Measurements from ENCODE around the gene PCDHGA8.
"Not testable (repeated sequence)": the region's sequence is repeated elsewhere in the genome, so short reads cannot be mapped to it uniquely, and the experiment has no call there.

Gene PCDHGA8

GRCh38 chr5:141371572-141372475 lies 20.6 kb upstream of the PCDHGA8 start:
- DNase-seq, result no peak

GRCh38 chr5:141373673-141374317 lies 18.6 kb upstream of the PCDHGA8 start, which contains the start of gene PCDHGA6:
Gene PCDHGA6 (plus strand): TSS chr5:141373891. CDS start chr5:141374084, 193 bp downstream.
- DNase-seq, result no peak

GRCh38 chr5:141374627-141375026 lies 17.8 kb upstream of the PCDHGA8 start:
- DNase-seq, result no peak

- DNase-seq, result not testable (repeated sequence)
These were observed 16.8 kb upstream of the PCDHGA8 start for GRCh38 chr5:141375444-141376155.

GRCh38 chr5:141382469-141383294 lies 9.8 kb upstream of the PCDHGA8 start, which contains the start of gene PCDHGA7:
Gene PCDHGA7 (plus strand): TSS chr5:141382742. CDS start chr5:141382900, 158 bp downstream.
- no peak for DNase-seq

GRCh38 chr5:141383345-141383744 lies 9.1 kb upstream of the PCDHGA8 start:
- no peak for DNase-seq

GRCh38 chr5:141384471-141385267 lies 7.8 kb upstream of the PCDHGA8 start:
- no peak for DNase-seq

- DNase-seq, result not testable (repeated sequence)
These were observed 4.7 kb upstream of the PCDHGA8 start, which contains the start of gene PCDHGB4 for GRCh38 chr5:141387557-141388311. Gene PCDHGB4 (plus strand): TSS chr5:141387698. CDS start chr5:141387885, 187 bp downstream.

- no peak for DNase-seq
These were observed 3.8 kb upstream of the PCDHGA8 start for GRCh38 chr5:141388661-141389060.

- no peak for DNase-seq
These were observed 3.0 kb upstream of the PCDHGA8 start for GRCh38 chr5:141389153-141390042.

- no peak for DNase-seq
These were observed 834 bp downstream of the PCDHGA8 start for GRCh38 chr5:141393267-141393666.

GRCh38 chr5:141394401-141395187 lies 2.2 kb downstream of the PCDHGA8 start:
- not testable (repeated sequence) for DNase-seq

GRCh38 chr5:141397756-141398551 lies 5.5 kb downstream of the PCDHGA8 start, which contains the start of gene PCDHGB5:
Gene PCDHGB5 (plus strand): TSS chr5:141397947. CDS start chr5:141398128, 181 bp downstream.
- peak; percentile 25 for DNase-seq

GRCh38 chr5:141398608-141399007 lies 6.2 kb downstream of the PCDHGA8 start:
- no peak for DNase-seq

- no peak for DNase-seq
These were observed 7.3 kb downstream of the PCDHGA8 start for GRCh38 chr5:141399555-141400258.

- no peak for DNase-seq
These were observed 10.3 kb downstream of the PCDHGA8 start, which contains the start of gene PCDHGA9 for GRCh38 chr5:141402553-141403243. Gene PCDHGA9 (plus strand): TSS chr5:141402778. CDS start chr5:141402953, 175 bp downstream.

Data from activated CD4-positive, alpha-beta T cell treated with anti-CD3 and anti-CD28 coated beads, Interleukin-2, amount 50 U/mL, for 1 hour (primary cell).